ENCODE measurements around the gene CHIC2.

Gene CHIC2

DNA sequence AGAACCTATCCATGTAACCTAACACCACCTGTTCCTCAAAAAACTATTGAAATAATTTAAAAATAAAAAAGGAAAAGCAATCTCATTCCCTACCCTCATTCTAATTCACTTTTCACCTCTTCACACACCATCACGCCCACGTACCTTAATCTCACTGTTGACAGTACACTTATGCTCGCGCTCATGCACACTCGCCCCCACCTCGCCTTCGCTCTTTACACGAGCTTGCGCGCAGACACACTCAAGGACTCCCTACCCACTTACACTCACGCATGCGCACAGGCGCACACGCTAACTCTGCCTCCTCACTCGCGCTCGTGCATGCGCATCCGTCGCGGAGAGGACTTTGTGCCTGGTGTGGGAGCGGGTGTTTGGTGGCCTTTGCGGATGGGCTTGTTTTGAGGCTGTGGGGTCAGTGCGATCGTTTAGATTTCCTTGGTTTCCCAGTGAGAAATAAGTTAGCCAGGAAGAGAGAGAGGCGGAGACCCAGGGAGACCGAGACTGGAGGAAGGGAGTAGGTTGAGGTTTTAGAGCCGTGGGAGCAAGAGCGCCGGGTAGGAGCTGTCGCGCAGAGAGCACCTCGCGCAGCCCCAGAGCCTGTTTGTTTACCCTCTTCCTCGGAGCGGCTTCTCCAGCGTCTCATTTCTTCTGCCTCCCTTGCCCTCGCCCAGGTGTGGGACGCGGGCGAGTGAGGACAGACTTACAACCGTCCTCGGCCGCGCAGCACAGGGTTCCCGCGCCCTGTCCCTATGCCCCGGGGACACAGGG lies 27.4 kb upstream of the CHIC2 start:
- Histone ChIP-seq H3K4me1 (ENCODE audit: control insufficient read depth, insufficient read depth, low read length) (peaks cover 11% of the 10 kb centered on the region), H3K4me3 (ENCODE audit: low read length) (peak overlapping the region; percentile 82), H3K27me3 (replicated peaks; ENCODE audit: control insufficient read depth, insufficient read depth, low read length) (peaks cover 18% of the 10 kb centered on the region), H3K36me3 (ENCODE audit: control insufficient read depth, insufficient read depth, low read length, severe bottlenecking) (no peaks in the 10 kb centered on the region), H3K9ac (ENCODE audit: low read length) (peak overlapping the region; percentile 69), H3K9me3 (ENCODE audit: control insufficient read depth, low read length) (no peaks in the 10 kb centered on the region)
- peak; percentile 94 for DNase-seq (ENCODE audit: low read depth)

DNA sequence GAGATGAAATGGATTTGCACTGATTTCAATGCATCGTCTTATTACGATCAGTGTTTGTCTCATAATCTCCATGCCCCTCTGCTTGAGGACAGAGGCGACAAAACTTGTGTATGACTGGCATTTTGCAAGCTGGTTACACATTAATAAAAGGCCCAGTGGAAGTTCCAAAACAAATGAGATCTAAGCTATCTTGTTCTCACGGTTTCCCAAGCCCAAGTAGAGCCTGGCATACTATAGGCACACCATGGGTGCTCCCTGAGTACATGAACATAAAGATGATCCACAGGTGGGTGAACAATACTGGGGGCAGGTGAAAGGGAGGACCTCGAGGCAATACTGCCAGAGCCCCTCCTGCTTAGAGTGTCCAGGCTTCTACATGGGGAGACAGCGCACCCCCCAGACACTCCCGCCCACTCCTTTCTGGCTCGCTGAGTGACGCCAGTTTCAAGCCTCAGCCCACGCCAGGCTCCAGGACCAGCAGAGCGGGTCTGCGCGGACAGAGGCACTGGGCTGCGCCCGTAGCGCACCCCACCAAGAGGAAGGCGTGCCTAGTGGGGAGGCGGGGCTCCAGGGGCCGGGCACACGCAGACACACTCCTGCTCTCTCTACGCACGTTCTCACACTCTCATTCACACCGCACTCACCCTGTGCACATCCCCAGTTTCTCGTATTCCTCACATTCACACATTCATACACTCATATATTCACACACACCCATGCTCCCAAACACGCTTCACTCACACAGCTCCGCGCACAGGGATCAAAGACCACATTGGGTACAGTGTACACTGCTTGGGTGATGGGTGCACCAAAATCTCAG lies 26.6 kb upstream of the CHIC2 start:
- DNase-seq (ENCODE audit: low read depth) = peak; percentile 57
- H3K27me3 ChIP-seq (replicated peaks; ENCODE audit: control insufficient read depth, insufficient read depth, low read length) = peaks cover 14% of the 10 kb centered on the region
- peak overlapping the region; percentile 82 for H3K4me3 ChIP-seq (ENCODE audit: low read length)
- H3K9me3 ChIP-seq (ENCODE audit: control insufficient read depth, low read length) = no peaks in the 10 kb centered on the region
- no peaks in the 10 kb centered on the region for H3K36me3 ChIP-seq (ENCODE audit: control insufficient read depth, insufficient read depth, low read length, severe bottlenecking)
- H3K9ac ChIP-seq (ENCODE audit: low read length) = peak overlapping the region; percentile 69
- peaks cover 11% of the 10 kb centered on the region for H3K4me1 ChIP-seq (ENCODE audit: control insufficient read depth, insufficient read depth, low read length)

DNA sequence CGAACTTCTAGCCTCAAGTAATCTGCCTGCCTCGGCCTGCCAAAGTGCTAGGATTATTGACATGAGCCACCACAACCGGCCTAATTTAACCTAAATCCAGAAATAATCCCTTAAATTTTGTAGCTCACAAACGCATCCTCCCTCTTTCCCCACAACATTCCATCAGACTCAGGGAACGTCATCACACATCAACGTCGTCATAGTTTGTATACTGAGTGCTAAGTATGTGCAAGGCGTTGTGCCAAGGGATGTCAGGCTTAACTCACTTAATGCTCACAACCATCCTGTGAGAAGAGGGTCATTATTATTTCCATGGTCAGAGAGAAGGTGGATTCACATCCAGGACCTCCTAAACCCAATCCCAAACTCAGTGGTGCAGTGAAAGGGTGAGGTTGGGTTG lies 26.0 kb upstream of the CHIC2 start:
- Histone ChIP-seq H3K27me3 (replicated peaks; ENCODE audit: control insufficient read depth, insufficient read depth, low read length) (peaks cover 13% of the 10 kb centered on the region), H3K4me3 (ENCODE audit: low read length) (no peak overlapping the region), H3K9me3 (ENCODE audit: control insufficient read depth, low read length) (no peaks in the 10 kb centered on the region), H3K36me3 (ENCODE audit: control insufficient read depth, insufficient read depth, low read length, severe bottlenecking) (no peaks in the 10 kb centered on the region), H3K4me1 (ENCODE audit: control insufficient read depth, insufficient read depth, low read length) (peaks cover 14% of the 10 kb centered on the region), H3K9ac (ENCODE audit: low read length) (no peak overlapping the region)
- no peak for DNase-seq (ENCODE audit: low read depth)

GRCh38 chr4:54089875-54090274 lies 25.5 kb upstream of the CHIC2 start:
- no peak for DNase-seq (ENCODE audit: low read depth)
- Histone ChIP-seq H3K36me3 (ENCODE audit: control insufficient read depth, insufficient read depth, low read length, severe bottlenecking) (no peaks in the 10 kb centered on the region), H3K9me3 (ENCODE audit: control insufficient read depth, low read length) (no peaks in the 10 kb centered on the region), H3K4me1 (ENCODE audit: control insufficient read depth, insufficient read depth, low read length) (peaks cover 19% of the 10 kb centered on the region), H3K4me3 (ENCODE audit: low read length) (no peak overlapping the region), H3K9ac (ENCODE audit: low read length) (no peak overlapping the region), H3K27me3 (replicated peaks; ENCODE audit: control insufficient read depth, insufficient read depth, low read length) (peaks cover 13% of the 10 kb centered on the region)

DNA sequence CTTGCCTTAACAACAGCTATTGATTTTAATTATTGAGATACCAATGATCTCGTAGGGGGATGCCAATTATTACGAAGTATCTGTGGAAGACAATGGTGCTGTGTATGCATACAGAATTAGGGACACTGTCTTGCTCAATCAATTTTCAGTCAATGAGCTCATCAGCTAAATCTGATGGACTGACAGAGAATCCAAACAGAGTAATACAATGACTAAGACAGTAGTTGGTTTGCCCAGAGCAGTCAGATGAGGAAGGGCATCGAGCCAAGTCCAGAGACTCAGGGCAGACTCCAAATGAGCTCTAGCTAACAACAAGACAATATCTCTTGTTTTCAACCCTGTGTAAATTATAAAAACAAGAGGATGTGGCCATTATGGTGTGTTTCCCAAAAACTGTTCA lies 20.9 kb upstream of the CHIC2 start:
- Histone ChIP-seq H3K9me3 (ENCODE audit: control insufficient read depth, low read length) (no peaks in the 10 kb centered on the region), H3K27me3 (replicated peaks; ENCODE audit: control insufficient read depth, insufficient read depth, low read length) (no peaks in the 10 kb centered on the region), H3K36me3 (ENCODE audit: control insufficient read depth, insufficient read depth, low read length, severe bottlenecking) (no peaks in the 10 kb centered on the region), H3K9ac (ENCODE audit: low read length) (no peak overlapping the region), H3K4me1 (ENCODE audit: control insufficient read depth, insufficient read depth, low read length) (peaks cover 25% of the 10 kb centered on the region), H3K4me3 (ENCODE audit: low read length) (no peak overlapping the region)
- peak; percentile 80 for DNase-seq (ENCODE audit: low read depth)

GRCh38 chr4:54082168-54082567 lies 17.8 kb upstream of the CHIC2 start:
- Histone ChIP-seq H3K27me3 (replicated peaks; ENCODE audit: control insufficient read depth, insufficient read depth, low read length) (no peaks in the 10 kb centered on the region), H3K9me3 (ENCODE audit: control insufficient read depth, low read length) (no peaks in the 10 kb centered on the region), H3K9ac (ENCODE audit: low read length) (no peak overlapping the region), H3K4me1 (ENCODE audit: control insufficient read depth, insufficient read depth, low read length) (peaks cover 34% of the 10 kb centered on the region), H3K4me3 (ENCODE audit: low read length) (peak overlapping the region; percentile 40), H3K36me3 (ENCODE audit: control insufficient read depth, insufficient read depth, low read length, severe bottlenecking) (no peaks in the 10 kb centered on the region)
- peak; percentile 98 for DNase-seq (ENCODE audit: low read depth)

DNA sequence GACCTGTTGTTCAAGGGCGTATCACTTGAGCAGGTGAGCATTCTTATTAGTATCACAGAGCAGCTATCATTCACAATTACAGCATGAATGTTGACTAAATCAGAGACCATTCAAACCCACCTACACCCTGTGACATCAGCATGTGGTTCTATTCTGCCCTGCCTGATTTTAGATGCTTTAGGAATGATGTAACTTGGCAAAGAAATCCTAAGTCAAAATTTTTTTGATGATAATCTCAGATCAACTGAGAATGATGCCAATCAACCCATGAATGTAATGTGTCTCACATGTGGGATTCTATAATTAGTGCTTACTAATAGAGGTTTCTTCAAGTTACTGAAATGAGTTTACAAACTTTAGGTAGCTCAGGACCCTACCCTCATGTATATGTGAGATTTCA lies 13.4 kb upstream of the CHIC2 start:
- Histone ChIP-seq H3K36me3 (ENCODE audit: control insufficient read depth, insufficient read depth, low read length, severe bottlenecking) (no peaks in the 10 kb centered on the region), H3K4me1 (ENCODE audit: control insufficient read depth, insufficient read depth, low read length) (peaks cover 41% of the 10 kb centered on the region), H3K9ac (ENCODE audit: low read length) (no peak overlapping the region), H3K4me3 (ENCODE audit: low read length) (no peak overlapping the region), H3K9me3 (ENCODE audit: control insufficient read depth, low read length) (no peaks in the 10 kb centered on the region), H3K27me3 (replicated peaks; ENCODE audit: control insufficient read depth, insufficient read depth, low read length) (no peaks in the 10 kb centered on the region)
- peak; percentile 51 for DNase-seq (ENCODE audit: low read depth)

DNA sequence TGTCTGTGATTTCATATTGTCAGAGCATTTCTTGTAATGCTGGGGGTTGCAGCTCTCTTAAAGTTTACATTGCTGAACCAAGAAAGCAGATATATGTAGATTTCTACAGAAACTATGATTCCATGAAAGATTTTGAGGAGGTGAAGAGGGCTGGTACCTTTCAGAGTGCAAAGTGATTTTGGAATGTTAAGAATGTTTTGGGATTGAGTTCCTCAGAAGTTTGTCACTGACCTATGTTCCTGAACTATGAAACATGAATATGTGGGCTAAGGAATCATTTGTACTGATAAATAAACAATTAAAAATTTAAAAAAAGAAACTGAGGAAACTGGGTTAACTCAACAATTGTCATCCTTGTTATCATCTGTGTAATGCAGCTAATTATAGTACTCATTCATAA lies 12.3 kb upstream of the CHIC2 start:
- DNase-seq (ENCODE audit: low read depth) = no peak
- Histone ChIP-seq H3K4me3 (ENCODE audit: low read length) (no peak overlapping the region), H3K9ac (ENCODE audit: low read length) (no peak overlapping the region), H3K4me1 (ENCODE audit: control insufficient read depth, insufficient read depth, low read length) (peaks cover 32% of the 10 kb centered on the region), H3K27me3 (replicated peaks; ENCODE audit: control insufficient read depth, insufficient read depth, low read length) (no peaks in the 10 kb centered on the region), H3K36me3 (ENCODE audit: control insufficient read depth, insufficient read depth, low read length, severe bottlenecking) (no peaks in the 10 kb centered on the region), H3K9me3 (ENCODE audit: control insufficient read depth, low read length) (no peaks in the 10 kb centered on the region)

- Histone ChIP-seq H3K36me3 (ENCODE audit: control insufficient read depth, insufficient read depth, low read length, severe bottlenecking) (no peaks in the 10 kb centered on the region), H3K4me1 (ENCODE audit: control insufficient read depth, insufficient read depth, low read length) (peaks cover 27% of the 10 kb centered on the region), H3K27me3 (replicated peaks; ENCODE audit: control insufficient read depth, insufficient read depth, low read length) (no peaks in the 10 kb centered on the region), H3K9me3 (ENCODE audit: control insufficient read depth, low read length) (no peaks in the 10 kb centered on the region), H3K4me3 (ENCODE audit: low read length) (no peak overlapping the region), H3K9ac (ENCODE audit: low read length) (no peak overlapping the region)
- no peak for DNase-seq (ENCODE audit: low read depth)
Observed at GRCh38 chr4:54074381-54074780, 10.0 kb upstream of the CHIC2 start.

GRCh38 chr4:54073271-54073880 lies 9.0 kb upstream of the CHIC2 start:
- peak; percentile 66 for DNase-seq (ENCODE audit: low read depth)

GRCh38 chr4:54067166-54067565 lies 2.8 kb upstream of the CHIC2 start:
- Histone ChIP-seq H3K36me3 (ENCODE audit: control insufficient read depth, insufficient read depth, low read length, severe bottlenecking) (no peaks in the 10 kb centered on the region), H3K9ac (ENCODE audit: low read length) (peak overlapping the region; percentile 63), H3K4me3 (ENCODE audit: low read length) (peak overlapping the region; percentile 30), H3K4me1 (ENCODE audit: control insufficient read depth, insufficient read depth, low read length) (peaks cover 34% of the 10 kb centered on the region), H3K9me3 (ENCODE audit: control insufficient read depth, low read length) (no peaks in the 10 kb centered on the region), H3K27me3 (replicated peaks; ENCODE audit: control insufficient read depth, insufficient read depth, low read length) (no peaks in the 10 kb centered on the region)
- peak; percentile 62 for DNase-seq (ENCODE audit: low read depth)

More at GRCh38 chr4:54073271-54073880, 9.0 kb upstream of the CHIC2 start:
- no peaks in the 10 kb centered on the region for H3K27me3 ChIP-seq (replicated peaks; ENCODE audit: control insufficient read depth, insufficient read depth, low read length)
- no peak overlapping the region for H3K9ac ChIP-seq (ENCODE audit: low read length)
- H3K4me1 ChIP-seq (ENCODE audit: control insufficient read depth, insufficient read depth, low read length) = peaks cover 27% of the 10 kb centered on the region
- no peak overlapping the region for H3K4me3 ChIP-seq (ENCODE audit: low read length)
- H3K36me3 ChIP-seq (ENCODE audit: control insufficient read depth, insufficient read depth, low read length, severe bottlenecking) = no peaks in the 10 kb centered on the region
- H3K9me3 ChIP-seq (ENCODE audit: control insufficient read depth, low read length) = no peaks in the 10 kb centered on the region
